Measurements from ENCODE around the gene MSRB1.

GRCh38 chr16:1906055-1906845, 36.7 kb downstream of the MSRB1 start:
- no peak for TF ChIP-seq CTCF (IDR thresholded peaks at IDR 0.05; ENCODE audit: low read depth, low read length, poor library complexity, severe bottlenecking)
- no peak for TF ChIP-seq EZH2phosphoT487 (IDR thresholded peaks at IDR 0.05; ENCODE audit: borderline replicate concordance, low read length)

Data from DOHH2 (cell line).